ENCODE data around the gene NAT16.

DNA sequence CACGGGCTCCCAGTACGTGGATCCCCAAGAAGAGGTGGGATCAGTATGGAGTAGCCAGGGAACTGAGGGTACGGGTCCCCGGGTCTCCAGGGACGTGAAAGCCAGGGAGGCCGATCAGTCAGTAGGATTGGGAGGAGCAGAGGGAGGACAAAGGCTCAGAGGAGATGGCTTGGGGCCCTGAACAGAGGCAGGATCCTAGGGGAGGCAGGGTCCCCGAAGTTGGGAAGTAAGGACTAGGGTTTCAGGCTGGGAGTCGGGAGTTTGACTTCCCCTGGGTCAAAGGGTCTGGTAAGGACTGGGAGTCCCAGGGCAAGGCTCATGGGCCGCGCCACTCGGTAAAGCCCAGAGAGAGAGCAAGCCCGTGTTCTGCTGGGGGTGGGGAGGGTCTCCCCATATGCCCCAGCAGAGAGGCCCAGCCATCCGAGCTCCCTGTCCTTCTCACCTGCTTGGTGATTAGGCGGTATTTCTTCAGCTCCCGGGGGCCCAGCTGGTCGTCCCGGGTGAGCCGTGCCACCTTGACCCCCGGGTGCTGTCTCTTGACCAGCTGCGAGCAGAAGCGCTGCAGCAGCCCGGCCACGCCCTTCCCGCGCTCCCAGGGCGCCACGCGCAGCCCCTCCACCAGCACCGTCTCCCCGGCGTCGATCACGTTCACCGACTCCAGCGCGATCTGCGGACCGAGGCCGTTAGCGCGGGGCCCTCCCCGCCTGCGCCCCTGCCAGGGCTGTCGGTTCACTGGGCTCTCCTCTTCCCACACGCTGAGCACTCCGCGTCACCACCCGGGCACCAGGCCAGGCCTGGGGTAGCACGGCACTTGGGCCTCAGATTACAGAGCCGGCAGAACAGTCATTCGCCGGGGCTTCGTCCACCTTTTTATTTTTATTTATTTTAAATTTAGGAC is 7.0 kb downstream of the NAT16 start:
- TF ChIP-seq, protein P1, sequence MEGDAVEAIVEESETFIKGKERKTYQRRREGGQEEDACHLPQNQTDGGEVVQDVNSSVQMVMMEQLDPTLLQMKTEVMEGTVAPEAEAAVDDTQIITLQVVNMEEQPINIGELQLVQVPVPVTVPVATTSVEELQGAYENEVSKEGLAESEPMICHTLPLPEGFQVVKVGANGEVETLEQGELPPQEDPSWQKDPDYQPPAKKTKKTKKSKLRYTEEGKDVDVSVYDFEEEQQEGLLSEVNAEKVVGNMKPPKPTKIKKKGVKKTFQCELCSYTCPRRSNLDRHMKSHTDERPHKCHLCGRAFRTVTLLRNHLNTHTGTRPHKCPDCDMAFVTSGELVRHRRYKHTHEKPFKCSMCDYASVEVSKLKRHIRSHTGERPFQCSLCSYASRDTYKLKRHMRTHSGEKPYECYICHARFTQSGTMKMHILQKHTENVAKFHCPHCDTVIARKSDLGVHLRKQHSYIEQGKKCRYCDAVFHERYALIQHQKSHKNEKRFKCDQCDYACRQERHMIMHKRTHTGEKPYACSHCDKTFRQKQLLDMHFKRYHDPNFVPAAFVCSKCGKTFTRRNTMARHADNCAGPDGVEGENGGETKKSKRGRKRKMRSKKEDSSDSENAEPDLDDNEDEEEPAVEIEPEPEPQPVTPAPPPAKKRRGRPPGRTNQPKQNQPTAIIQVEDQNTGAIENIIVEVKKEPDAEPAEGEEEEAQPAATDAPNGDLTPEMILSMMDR (IDR thresholded peaks at IDR 0.05 in 8 of 11, conservative IDR thresholded peaks at IDR 0.05 in 3 of 11) = no peak
- TF ChIP-seq POLR2AphosphoS5 (IDR thresholded peaks at IDR 0.05) (peak in 1 of 3 donors; percentile 33), POLR2A (IDR thresholded peaks at IDR 0.05) (no peak)
